ENCODE results near the gene POGK.
"Not testable (repeated sequence)": the region's sequence is repeated elsewhere in the genome, so short reads cannot be mapped to it uniquely, and the experiment has no call there.

DNA sequence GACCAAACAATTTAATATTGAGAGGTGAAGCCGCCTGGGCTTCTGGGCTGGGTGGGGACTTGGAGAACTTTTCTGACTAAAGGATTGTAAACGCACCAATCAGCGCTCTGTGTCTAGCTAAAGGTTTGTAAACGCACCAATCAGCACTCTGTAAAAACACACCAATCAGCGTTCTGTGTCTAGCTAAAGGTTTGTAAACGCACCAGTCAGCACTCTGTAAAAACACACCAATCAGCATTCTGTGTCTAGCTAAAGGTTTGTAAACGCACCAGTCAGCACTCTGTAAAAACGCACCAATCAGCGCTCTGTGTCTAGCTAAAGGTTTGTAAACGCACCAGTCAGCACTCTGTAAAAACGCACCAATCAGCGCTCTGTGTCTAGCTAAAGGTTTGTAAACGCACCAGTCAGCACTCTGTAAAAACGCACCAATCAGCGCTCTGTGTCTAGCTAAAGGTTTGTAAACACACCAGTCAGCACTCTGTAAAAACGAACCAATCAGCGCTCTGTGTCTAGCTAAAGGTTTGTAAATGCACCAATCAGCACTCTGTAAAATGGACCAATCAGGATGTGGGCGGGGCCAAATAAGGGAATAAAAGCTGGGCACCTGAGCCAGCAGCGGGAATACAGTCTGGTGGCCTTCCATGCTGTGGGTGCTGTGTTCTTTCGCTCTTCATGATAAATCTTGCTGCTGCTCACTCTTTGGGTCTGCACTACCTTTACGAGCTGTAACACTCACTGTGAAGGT lies 39.1 kb downstream of the POGK start:
- TF ChIP-seq, protein P1, sequence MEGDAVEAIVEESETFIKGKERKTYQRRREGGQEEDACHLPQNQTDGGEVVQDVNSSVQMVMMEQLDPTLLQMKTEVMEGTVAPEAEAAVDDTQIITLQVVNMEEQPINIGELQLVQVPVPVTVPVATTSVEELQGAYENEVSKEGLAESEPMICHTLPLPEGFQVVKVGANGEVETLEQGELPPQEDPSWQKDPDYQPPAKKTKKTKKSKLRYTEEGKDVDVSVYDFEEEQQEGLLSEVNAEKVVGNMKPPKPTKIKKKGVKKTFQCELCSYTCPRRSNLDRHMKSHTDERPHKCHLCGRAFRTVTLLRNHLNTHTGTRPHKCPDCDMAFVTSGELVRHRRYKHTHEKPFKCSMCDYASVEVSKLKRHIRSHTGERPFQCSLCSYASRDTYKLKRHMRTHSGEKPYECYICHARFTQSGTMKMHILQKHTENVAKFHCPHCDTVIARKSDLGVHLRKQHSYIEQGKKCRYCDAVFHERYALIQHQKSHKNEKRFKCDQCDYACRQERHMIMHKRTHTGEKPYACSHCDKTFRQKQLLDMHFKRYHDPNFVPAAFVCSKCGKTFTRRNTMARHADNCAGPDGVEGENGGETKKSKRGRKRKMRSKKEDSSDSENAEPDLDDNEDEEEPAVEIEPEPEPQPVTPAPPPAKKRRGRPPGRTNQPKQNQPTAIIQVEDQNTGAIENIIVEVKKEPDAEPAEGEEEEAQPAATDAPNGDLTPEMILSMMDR (conservative IDR thresholded peaks at IDR 0.05 in 1 of 2, IDR thresholded peaks at IDR 0.05 in 1 of 2; ENCODE audit: extremely low read depth in 1 of 2, insufficient read depth in 1 of 2, low read depth in 1 of 2, low read length in 2 of 2), result not testable (repeated sequence)
- not testable (repeated sequence) for TF ChIP-seq EZH2 (IDR thresholded peaks at IDR 0.05; ENCODE audit: borderline replicate concordance, low read length)

Data from mammary epithelial cell (primary cell).